Measurements from ENCODE around the gene MAGI1. TPM values are rescaled to one million over a fixed set of nuclear protein-coding genes. Genes with fewer than 3 reads are reported as not detected.

MAGI1 gene
- polyA plus RNA-seq, 3 donors: not detected

DNA sequence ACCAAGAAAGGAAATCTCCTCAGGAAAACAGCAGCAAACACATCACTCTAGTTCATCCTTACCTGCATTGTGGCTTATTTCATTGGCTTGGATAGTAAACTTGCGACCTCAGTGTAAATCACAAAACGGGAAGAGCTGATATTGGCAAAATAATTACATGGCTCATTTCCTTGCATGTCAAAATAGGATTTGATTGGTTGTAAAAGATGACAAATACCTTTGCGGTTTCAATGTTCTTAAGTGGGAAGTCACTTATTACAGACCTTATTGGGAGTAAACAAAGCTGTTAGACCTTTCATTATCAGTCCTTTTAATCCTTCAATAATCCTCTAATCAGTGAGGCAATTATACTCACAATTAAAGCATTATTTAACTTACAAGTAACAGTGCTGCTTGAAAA, 590.6 kb downstream of the MAGI1 start:
- no peaks in the 10 kb centered on the region for H3K27me3 ChIP-seq (ENCODE audit: control insufficient read depth in 2 of 2, insufficient read depth in 2 of 2, low read length in 2 of 2)
- no peak overlapping the region for H3K4me3 ChIP-seq (replicated peaks in 1 of 3; ENCODE audit: low read depth in 2 of 3, low read length in 3 of 3)
- H3K9me3 ChIP-seq (replicated peaks in 1 of 2; ENCODE audit: control insufficient read depth in 1 of 2, insufficient read depth in 1 of 2, low read length in 2 of 2): no peaks in the 10 kb centered on the region
- no peaks in the 10 kb centered on the region for H4K20me1 ChIP-seq (ENCODE audit: insufficient read depth, low read length)
- H3K9ac ChIP-seq (ENCODE audit: insufficient read depth, low read length, poor library complexity, severe bottlenecking): no peak overlapping the region
- intact Hi-C loops (cut with micrococcal nuclease): no loop called here
- no peaks in the 10 kb centered on the region for H3K4me1 ChIP-seq (ENCODE audit: control insufficient read depth in 1 of 2, insufficient read depth in 2 of 2, low read length in 2 of 2)
- no peaks in the 10 kb centered on the region for H3K36me3 Mint-ChIP-seq
- no peaks in the 10 kb centered on the region for H3K27me3 Mint-ChIP-seq (ENCODE audit: low read depth in 3 of 3)
- no peak overlapping the region for H3K4me3 Mint-ChIP-seq
- TF ChIP-seq, protein P1, sequence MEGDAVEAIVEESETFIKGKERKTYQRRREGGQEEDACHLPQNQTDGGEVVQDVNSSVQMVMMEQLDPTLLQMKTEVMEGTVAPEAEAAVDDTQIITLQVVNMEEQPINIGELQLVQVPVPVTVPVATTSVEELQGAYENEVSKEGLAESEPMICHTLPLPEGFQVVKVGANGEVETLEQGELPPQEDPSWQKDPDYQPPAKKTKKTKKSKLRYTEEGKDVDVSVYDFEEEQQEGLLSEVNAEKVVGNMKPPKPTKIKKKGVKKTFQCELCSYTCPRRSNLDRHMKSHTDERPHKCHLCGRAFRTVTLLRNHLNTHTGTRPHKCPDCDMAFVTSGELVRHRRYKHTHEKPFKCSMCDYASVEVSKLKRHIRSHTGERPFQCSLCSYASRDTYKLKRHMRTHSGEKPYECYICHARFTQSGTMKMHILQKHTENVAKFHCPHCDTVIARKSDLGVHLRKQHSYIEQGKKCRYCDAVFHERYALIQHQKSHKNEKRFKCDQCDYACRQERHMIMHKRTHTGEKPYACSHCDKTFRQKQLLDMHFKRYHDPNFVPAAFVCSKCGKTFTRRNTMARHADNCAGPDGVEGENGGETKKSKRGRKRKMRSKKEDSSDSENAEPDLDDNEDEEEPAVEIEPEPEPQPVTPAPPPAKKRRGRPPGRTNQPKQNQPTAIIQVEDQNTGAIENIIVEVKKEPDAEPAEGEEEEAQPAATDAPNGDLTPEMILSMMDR (IDR thresholded peaks at IDR 0.05): no peak
- no peaks in the 10 kb centered on the region for H3K4me1 Mint-ChIP-seq
- H3K9me3 Mint-ChIP-seq: peaks cover 0 to 1% (median 0%) of the 10 kb centered on the region in 7 donors
- H3K27ac Mint-ChIP-seq: no peak overlapping the region
- no peaks in the 10 kb centered on the region for H3K36me3 ChIP-seq (replicated peaks in 1 of 2; ENCODE audit: control insufficient read depth in 1 of 2, insufficient read depth in 2 of 2, low read length in 2 of 2)
- H3K4me2 ChIP-seq (replicated peaks; ENCODE audit: extremely low read depth, low read length, poor library complexity, severe bottlenecking): no peak overlapping the region
- H2AFZ ChIP-seq (ENCODE audit: insufficient read depth, low read depth, low read length, poor library complexity, severe bottlenecking): no peak overlapping the region
- no peaks in the 10 kb centered on the region for H3K79me2 ChIP-seq (ENCODE audit: insufficient read depth, low read length)
- DNase-seq: no peak
- WGBS (ENCODE audit: insufficient coverage): 88% methylated on average over 2 of the region's 3 CpGs
- no peak overlapping the region for H3K27ac ChIP-seq (ENCODE audit: low read depth in 1 of 2, low read length in 2 of 2)

DNA sequence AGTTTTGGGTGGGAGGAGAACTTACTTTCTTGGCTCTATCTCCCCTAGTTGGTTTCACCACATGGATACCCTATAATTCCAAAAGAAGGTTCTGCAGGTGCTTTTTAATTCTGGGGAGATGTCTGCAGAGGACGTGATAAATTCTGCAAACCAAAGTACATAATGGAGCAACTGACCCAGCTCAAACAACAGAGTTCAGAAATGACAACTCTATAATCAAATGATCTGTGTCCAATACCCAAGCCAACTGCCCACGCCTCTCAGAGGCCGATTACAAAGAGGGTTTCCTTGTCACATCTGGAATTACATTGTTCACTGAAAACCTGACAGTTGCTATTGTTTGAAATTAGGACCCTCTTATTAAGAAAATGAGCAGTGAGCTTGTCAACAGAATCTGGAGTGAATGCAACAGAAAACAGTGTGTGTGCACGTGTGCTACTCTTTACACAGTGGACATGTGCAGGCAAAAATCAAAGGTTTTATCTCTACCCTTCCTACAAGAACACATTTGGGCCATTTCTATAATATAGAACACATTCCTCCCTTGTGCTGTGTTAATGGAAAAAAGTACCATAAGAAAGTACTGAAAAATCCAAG, 593.0 kb downstream of the MAGI1 start:
- Histone ChIP-seq H3K27ac (ENCODE audit: low read depth in 1 of 2, low read length in 2 of 2) (no peak overlapping the region), H3K36me3 (replicated peaks in 1 of 2; ENCODE audit: control insufficient read depth in 1 of 2, insufficient read depth in 2 of 2, low read length in 2 of 2) (no peaks in the 10 kb centered on the region), H3K9me3 (replicated peaks in 1 of 2; ENCODE audit: control insufficient read depth in 1 of 2, insufficient read depth in 1 of 2, low read length in 2 of 2) (no peaks in the 10 kb centered on the region), H3K4me2 (replicated peaks; ENCODE audit: extremely low read depth, low read length, poor library complexity, severe bottlenecking) (no peak overlapping the region), H3K4me1 (ENCODE audit: control insufficient read depth in 1 of 2, insufficient read depth in 2 of 2, low read length in 2 of 2) (no peaks in the 10 kb centered on the region), H3K79me2 (ENCODE audit: insufficient read depth, low read length) (no peaks in the 10 kb centered on the region), H3K27me3 (ENCODE audit: control insufficient read depth in 2 of 2, insufficient read depth in 2 of 2, low read length in 2 of 2) (no peaks in the 10 kb centered on the region), H4K20me1 (ENCODE audit: insufficient read depth, low read length) (no peaks in the 10 kb centered on the region), H3K9ac (ENCODE audit: insufficient read depth, low read length, poor library complexity, severe bottlenecking) (no peak overlapping the region), H3K4me3 (replicated peaks in 1 of 3; ENCODE audit: low read depth in 2 of 3, low read length in 3 of 3) (no peak overlapping the region), H2AFZ (ENCODE audit: insufficient read depth, low read depth, low read length, poor library complexity, severe bottlenecking) (no peak overlapping the region)
- intact Hi-C loops (cut with micrococcal nuclease): no loop called here
- no peaks in the 10 kb centered on the region for H3K27me3 Mint-ChIP-seq (ENCODE audit: low read depth in 3 of 3)
- H3K9me3 Mint-ChIP-seq: peaks cover 0 to 1% (median 0%) of the 10 kb centered on the region in 7 donors
- WGBS (ENCODE audit: insufficient coverage): 90% methylated on average over 2 of the region's 4 CpGs
- DNase-seq: no peak
- no peaks in the 10 kb centered on the region for H3K4me1 Mint-ChIP-seq
- no peak overlapping the region for H3K27ac Mint-ChIP-seq
- H3K36me3 Mint-ChIP-seq: no peaks in the 10 kb centered on the region
- TF ChIP-seq, protein P1 (IDR thresholded peaks at IDR 0.05): no peak
- no peak overlapping the region for H3K4me3 Mint-ChIP-seq

Measured in CD14-positive monocyte (primary cell).